CD4-positive, alpha-beta T cell (primary cell): ENCODE data around the gene CTDSP2. TPM values are rescaled to one million over a fixed set of nuclear protein-coding genes. Genes with fewer than 3 reads are reported as not detected.

Source experiments
- ATAC-seq: fragments of 200-7000 bp; cut with Tn5 transposase; one replicate; pipeline ENCODE4 v1.10.0; 2022; ENCODE audit warnings: mild to moderate bottlenecking; ENCODE audit not compliant: poor library complexity
- CTCF ChIA-PET: fragments of 350-600 bp; sonication (Branson Sonifier 250); formaldehyde crosslinking; loops from one replicate; lab custom pipeline; 2021; ENCODE audit warnings: antibody characterized with exemption, inconsistent platforms; lab: Charles Lee
- POLR2A ChIA-PET: fragments of 350-600 bp; sonication (Branson Sonifier 250); formaldehyde crosslinking; loops from one replicate; lab custom pipeline; 2021; ENCODE audit warnings: antibody characterized with exemption, inconsistent platforms; lab: Charles Lee
- DNase-seq, 14 experiments: peaks; one replicate each; pipeline ENCODE4 v3.0.0-alpha.2; 2013 to 2020; ENCODE audit warnings: mixed read lengths in 2 of 14
- H3K27ac ChIP-seq, 2 donors: one replicate each; pipeline versions ENCODE4 v1.5.1 to v1.7.0; 2013; ENCODE audit warnings: low read length in 2 of 2, low read depth in 1 of 2, mild to moderate bottlenecking in 1 of 2
- H3K27me3 ChIP-seq, 2 experiments: 1 replicate in 1 of 2; 2 replicates in 1 of 2; pipeline versions ENCODE4 v1.6.1 to v1.7.0; 2013; ENCODE audit warnings: low read length in 2 of 2, control low read depth in 1 of 2, mild to moderate bottlenecking in 1 of 2, moderate library complexity in 1 of 2; ENCODE audit not compliant: insufficient read depth in 2 of 2, control insufficient read depth in 1 of 2
- H3K36me3 ChIP-seq: one replicate; pipeline ENCODE4 v1.6.1; 2013; ENCODE audit warnings: low read length, control low read depth; ENCODE audit not compliant: insufficient read depth
- H3K4me1 ChIP-seq: one replicate; pipeline ENCODE4 v1.6.1; 2013; ENCODE audit warnings: low read length, control low read depth; ENCODE audit not compliant: insufficient read depth
- H3K4me3 ChIP-seq: one replicate; pipeline ENCODE4 v1.5.1; 2013; ENCODE audit warnings: mild to moderate bottlenecking, low read length, moderate library complexity
- H3K9me3 ChIP-seq, 2 experiments: 1 replicate in 1 of 2; 2 replicates in 1 of 2; pipeline versions ENCODE4 v1.6.1 to v1.7.0; 2013; ENCODE audit warnings: low read length in 2 of 2, mild to moderate bottlenecking in 2 of 2, control low read depth in 1 of 2, moderate library complexity in 1 of 2; ENCODE audit not compliant: control insufficient read depth in 1 of 2, insufficient read depth in 1 of 2
- H3K27ac Mint-ChIP-seq: one replicate; pipeline ENCODE4 v1.8.0; 2020; ENCODE audit warnings: mixed read lengths
- H3K27me3 Mint-ChIP-seq: one replicate; pipeline ENCODE4 v1.8.0; 2021; ENCODE audit warnings: mixed read lengths
- H3K36me3 Mint-ChIP-seq: one replicate; pipeline ENCODE4 v1.8.0; 2021; ENCODE audit warnings: low read depth, mixed read lengths
- H3K4me1 Mint-ChIP-seq: one replicate; pipeline ENCODE4 v1.8.0; 2021; ENCODE audit warnings: low read depth, mixed read lengths
- H3K4me3 Mint-ChIP-seq: one replicate; pipeline ENCODE4 v1.8.0; 2020; ENCODE audit warnings: mild to moderate bottlenecking, mixed read lengths
- H3K9me3 Mint-ChIP-seq: one replicate; pipeline ENCODE4 v1.8.0; 2020; ENCODE audit warnings: mixed read lengths
- intact Hi-C, 2 experiments: fragments of 100-400 bp; cut with DNase I in 1 of 2; cut with micrococcal nuclease in 1 of 2; formaldehyde crosslinking; loops; one replicate each; pipeline versions ENCODE4 v1.15.1 to v1.9.0; 2023 to 2025; cut with DNase I, micrococcal nuclease
- total RNA-seq, 174 experiments: library from RNA in 2 of 174; stranded (reverse) in 2 of 174; gene quantifications; one replicate each; pipeline ENCODE4 v1.2.3 and lab custom pipeline; 2021 to 2026
- TF ChIP-seq, protein P1 (sequence below): fragments of 200-600 bp; IDR thresholded peaks from one replicate; pipeline ENCODE4 v1.8.0; 2022; ENCODE audit warnings: antibody characterized with exemption, mild to moderate bottlenecking

CTDSP2 gene
- total RNA-seq, 2 experiments from 2014 or later = 86.2 to 86.4 TPM

DNA sequence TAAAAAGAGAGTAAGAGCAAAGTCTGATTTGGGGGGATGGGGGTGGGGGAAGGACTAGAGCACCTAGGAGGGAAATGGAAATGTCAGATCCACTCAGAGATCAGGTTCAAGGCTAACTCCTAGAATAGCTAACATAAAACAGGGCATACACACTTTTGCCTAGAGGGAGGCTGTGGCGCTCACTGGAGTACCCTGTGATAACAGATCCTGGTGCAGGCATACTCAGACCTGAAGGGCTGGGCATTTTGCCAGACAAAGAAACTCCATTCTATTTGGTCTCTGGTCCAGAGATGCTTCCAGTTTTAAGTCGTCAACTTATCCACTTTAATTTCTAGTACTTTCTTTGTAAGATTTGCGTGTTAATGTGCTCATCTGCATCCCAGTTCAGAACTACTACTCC, 5.8 kb downstream of the CTDSP2 start:
- H3K27ac Mint-ChIP-seq = peak overlapping the region; percentile 92
- no peaks in the 10 kb centered on the region for H3K27me3 ChIP-seq
- ChIA-PET POLR2A (interaction anchor here (1.2 kb wide), 1 partner anchor 56 kb away, joined by 4 read pairs; no protein-coding TSS in a partner anchor), CTCF (no interaction called here)
- peak overlapping the region; percentile 87 for H3K4me3 Mint-ChIP-seq
- intact Hi-C loops = loop anchor here in 1 of 2 experiments (5.0 kb wide), 1 partner anchor 68 kb away; the partner anchor contains the start of genes EEF1AKMT3 and METTL1
- no peaks in the 10 kb centered on the region for H3K9me3 ChIP-seq
- H3K4me1 Mint-ChIP-seq = peaks cover 88% of the 10 kb centered on the region
- peak overlapping the region; percentile 44 to 46 for H3K27ac ChIP-seq
- TF ChIP-seq, protein P1, sequence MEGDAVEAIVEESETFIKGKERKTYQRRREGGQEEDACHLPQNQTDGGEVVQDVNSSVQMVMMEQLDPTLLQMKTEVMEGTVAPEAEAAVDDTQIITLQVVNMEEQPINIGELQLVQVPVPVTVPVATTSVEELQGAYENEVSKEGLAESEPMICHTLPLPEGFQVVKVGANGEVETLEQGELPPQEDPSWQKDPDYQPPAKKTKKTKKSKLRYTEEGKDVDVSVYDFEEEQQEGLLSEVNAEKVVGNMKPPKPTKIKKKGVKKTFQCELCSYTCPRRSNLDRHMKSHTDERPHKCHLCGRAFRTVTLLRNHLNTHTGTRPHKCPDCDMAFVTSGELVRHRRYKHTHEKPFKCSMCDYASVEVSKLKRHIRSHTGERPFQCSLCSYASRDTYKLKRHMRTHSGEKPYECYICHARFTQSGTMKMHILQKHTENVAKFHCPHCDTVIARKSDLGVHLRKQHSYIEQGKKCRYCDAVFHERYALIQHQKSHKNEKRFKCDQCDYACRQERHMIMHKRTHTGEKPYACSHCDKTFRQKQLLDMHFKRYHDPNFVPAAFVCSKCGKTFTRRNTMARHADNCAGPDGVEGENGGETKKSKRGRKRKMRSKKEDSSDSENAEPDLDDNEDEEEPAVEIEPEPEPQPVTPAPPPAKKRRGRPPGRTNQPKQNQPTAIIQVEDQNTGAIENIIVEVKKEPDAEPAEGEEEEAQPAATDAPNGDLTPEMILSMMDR = no peak
- DNase-seq = no peak
- peaks cover 14% of the 10 kb centered on the region for H3K36me3 Mint-ChIP-seq
- H3K4me3 ChIP-seq = no peak overlapping the region
- H3K36me3 ChIP-seq = peaks cover 13% of the 10 kb centered on the region
- no peaks in the 10 kb centered on the region for H3K9me3 Mint-ChIP-seq
- H3K27me3 Mint-ChIP-seq = no peaks in the 10 kb centered on the region
- peaks cover 88% of the 10 kb centered on the region for H3K4me1 ChIP-seq
- no peak for ATAC-seq

DNA sequence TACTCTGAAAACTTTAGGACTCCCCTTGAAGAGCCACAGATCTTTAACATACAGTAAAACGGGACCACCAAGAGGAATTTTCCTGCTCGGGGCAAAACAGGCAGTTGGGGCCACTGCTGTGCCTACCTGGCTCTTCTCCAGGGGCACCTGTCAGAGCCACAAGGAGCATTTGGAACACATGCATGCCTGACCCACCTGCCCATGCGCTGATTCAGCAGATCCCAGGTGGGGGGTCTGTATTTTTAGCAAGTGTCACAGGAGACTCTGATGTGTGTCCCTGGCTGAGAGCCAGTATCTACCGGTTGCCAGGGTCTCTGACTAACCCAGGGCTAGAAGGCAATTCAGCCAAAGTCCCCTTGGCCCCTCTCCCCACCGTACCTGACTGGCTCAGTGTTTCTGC, 6.5 kb downstream of the CTDSP2 start:
- Mint-ChIP-seq H3K9me3 (no peaks in the 10 kb centered on the region), H3K4me1 (peaks cover 95% of the 10 kb centered on the region), H3K27ac (peak overlapping the region; percentile 92), H3K27me3 (no peaks in the 10 kb centered on the region), H3K36me3 (peaks cover 14% of the 10 kb centered on the region), H3K4me3 (peak overlapping the region; percentile 87)
- H3K27me3 ChIP-seq = no peaks in the 10 kb centered on the region
- ATAC-seq (no peak), DNase-seq (no peak)
- no peak overlapping the region for H3K4me3 ChIP-seq
- POLR2A ChIA-PET = no interaction called here
- CTCF ChIA-PET = interaction anchor here (1.4 kb wide), 1 partner anchor 11 kb away, joined by 3 read pairs; no protein-coding TSS in a partner anchor
- peaks cover 95% of the 10 kb centered on the region for H3K4me1 ChIP-seq
- no peaks in the 10 kb centered on the region for H3K9me3 ChIP-seq
- intact Hi-C loops = loop anchor here in 1 of 2 experiments (5.0 kb wide), 1 partner anchor 68 kb away; the partner anchor contains the start of genes EEF1AKMT3 and METTL1
- peaks cover 13% of the 10 kb centered on the region for H3K36me3 ChIP-seq
- H3K27ac ChIP-seq = peak overlapping the region; percentile 44 to 46
- TF ChIP-seq, protein P1 = no peak

DNA sequence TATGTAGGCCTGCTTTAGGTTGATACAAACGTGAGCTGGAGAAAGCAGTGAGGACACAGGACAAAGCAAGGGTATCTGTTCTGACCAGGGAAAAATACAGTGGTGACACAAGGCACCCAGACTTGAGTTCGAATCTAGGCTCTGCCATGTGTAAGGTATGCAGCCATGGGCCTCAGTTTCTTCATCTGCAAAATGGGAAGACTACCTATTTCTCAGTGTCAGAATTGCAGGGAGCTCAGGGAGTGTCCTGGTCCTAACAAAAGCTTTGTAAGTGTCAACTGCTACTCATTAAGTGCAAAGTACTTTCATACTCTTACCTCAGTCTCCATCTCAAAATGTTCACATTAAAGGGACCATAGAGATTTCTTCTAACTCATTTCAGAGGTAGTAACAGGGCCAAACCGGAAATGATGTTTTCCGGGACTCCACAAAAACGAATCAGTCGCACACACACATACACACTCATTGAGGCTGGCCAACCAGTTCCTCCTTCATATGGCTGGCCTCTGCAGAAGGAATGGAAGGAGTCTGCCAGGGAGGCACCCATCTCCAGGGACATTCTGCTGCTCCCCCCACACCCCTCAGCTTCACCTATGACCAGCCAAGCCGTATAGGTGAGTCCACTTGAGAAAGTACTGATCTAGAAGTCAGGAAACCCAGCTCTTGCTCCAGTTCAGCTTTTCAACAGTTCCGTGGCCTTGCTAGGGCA, 7.8 kb downstream of the CTDSP2 start:
- Histone ChIP-seq H3K9me3 (no peaks in the 10 kb centered on the region), H3K27ac (peak overlapping the region; percentile 43 to 74), H3K4me1 (peaks cover 97% of the 10 kb centered on the region), H3K4me3 (peak overlapping the region; percentile 9), H3K27me3 (no peaks in the 10 kb centered on the region), H3K36me3 (peaks cover 13% of the 10 kb centered on the region)
- CTCF ChIA-PET = interaction anchor here (1.4 to 2.3 kb wide), 2 partner anchors 12 to 67 kb away, joined by 3 to 8 read pairs; no protein-coding TSS in a partner anchor
- Mint-ChIP-seq H3K27ac (peak overlapping the region; percentile 92), H3K4me1 (peaks cover 98% of the 10 kb centered on the region), H3K9me3 (no peaks in the 10 kb centered on the region), H3K27me3 (no peaks in the 10 kb centered on the region), H3K36me3 (peaks cover 9% of the 10 kb centered on the region), H3K4me3 (peak overlapping the region; percentile 68)
- ATAC-seq = peak; percentile 18
- peak in 4 of 14 experiments; percentile 40 to 65 (median 58) for DNase-seq
- intact Hi-C loops = no loop called here
- POLR2A ChIA-PET = interaction anchor here (1.1 to 4.6 kb wide), 2 partner anchors 50 to 58 kb away, joined by 3 to 47 read pairs; no protein-coding TSS in a partner anchor
- TF ChIP-seq, protein P1 = no peak
